Uterus (tissue), 4 donors: ENCODE measurements around the gene CLRN2. TPM values are rescaled to one million over a fixed set of nuclear protein-coding genes. Genes with fewer than 3 reads are reported as not detected.

Experiments used
- DNase-seq, 2 donors: peaks; one replicate each; pipeline ENCODE4 v3.0.0-alpha.2; 2019 to 2020
- H3K27ac ChIP-seq, 2 donors: fragments of 200-600 bp; sonication (generic); 1 replicate in 1 of 2; 2 replicates in 1 of 2; pipeline ENCODE4 v1.5.1; 2016 to 2018
- H3K27me3 ChIP-seq, 2 donors: fragments of 200-600 bp; sonication (generic); one replicate each; pipeline ENCODE4 v1.5.1; 2018 to 2019; ENCODE audit warnings: control low read depth in 1 of 2
- H3K36me3 ChIP-seq, 2 donors: fragments of 200-600 bp; sonication (generic); one replicate each; pipeline ENCODE4 v1.5.1; 2019; ENCODE audit warnings: control low read depth in 1 of 2
- H3K4me1 ChIP-seq, 2 donors: fragments of 200-600 bp; sonication (generic); one replicate each; pipeline ENCODE4 v1.5.1; 2018 to 2019; ENCODE audit warnings: control low read depth in 1 of 2
- H3K4me3 ChIP-seq, 2 donors: fragments of 200-600 bp; sonication (generic); 1 replicate in 1 of 2; 2 replicates in 1 of 2; pipeline ENCODE4 v1.5.1; 2018 to 2019; ENCODE audit warnings: mild to moderate bottlenecking in 1 of 2
- H3K9me3 ChIP-seq, 2 donors: fragments of 200-600 bp; sonication (generic); one replicate each; pipeline ENCODE4 v1.5.1; 2019; ENCODE audit warnings: control low read depth in 1 of 2
- CTCF ChIP-seq, 4 experiments: fragments of 200-600 bp in 2 of 4; fragments of 450-650 bp in 2 of 4; sonication (generic) in 2 of 4; IDR thresholded peaks; one replicate each; pipeline ENCODE4 v1.5.1; 2016 to 2019; ENCODE audit warnings: antibody characterized with exemption in 4 of 4, mild to moderate bottlenecking in 2 of 4, moderate library complexity in 1 of 4
- POLR2A ChIP-seq, 2 donors: fragments of 450-650 bp; IDR thresholded peaks; one replicate each; pipeline ENCODE4 v1.6.1; 2016; ENCODE audit warnings: antibody characterized with exemption in 2 of 2, mild to moderate bottlenecking in 1 of 2, moderate library complexity in 1 of 2
- intact Hi-C: fragments of 100-400 bp; cut with DNase I; formaldehyde crosslinking; loops from one replicate; pipeline ENCODE4 v1.15.1; 2023; ENCODE audit warnings: low total_unique reads
- total RNA-seq, 4 donors: library from RNA; depleted of rRNA in 3 of 4; stranded (reverse); fragments of >200 nt in 3 of 4; gene quantifications; one replicate each; pipeline versions ENCODE4 v1.1.0 to v1.2.4, GENCODE V29; 2014 to 2023
- donor health status: DM: yes; HTN: yes; CAD: no.

Gene CLRN2
- total RNA-seq: not detected

- intact Hi-C loops: no loop called here
Observed at GRCh38 chr4:17514865-17515264, at the start of gene CLRN2. TSS of gene CLRN2 (plus strand) at chr4:17515165. CDS start at chr4:17515267, 102 bp downstream.

GRCh38 chr4:17468619-17469221, 46.2 kb upstream of the CLRN2 start:
- intact Hi-C loops: loop anchor here (10.0 kb wide), 1 partner anchor 114 kb away; no protein-coding TSS in a partner anchor
- Histone ChIP-seq H3K27ac (no peak overlapping the region), H3K36me3 (no peaks in the 10 kb centered on the region), H3K27me3 (no peaks in the 10 kb centered on the region), H3K4me3 (no peak overlapping the region), H3K4me1 (no peaks in the 10 kb centered on the region), H3K9me3 (no peaks in the 10 kb centered on the region)
- peak in 3 of 4 experiments; percentile 31 to 66 (median 61) for TF ChIP-seq CTCF (IDR thresholded peaks at IDR 0.05)
- no peak for TF ChIP-seq POLR2A (IDR thresholded peaks at IDR 0.05)
- peak in 1 of 2 donors; percentile 47 for DNase-seq

More at GRCh38 chr4:17514865-17515264, at the start of gene CLRN2:
- H3K27me3 ChIP-seq: no peaks in the 10 kb centered on the region
- no peak for TF ChIP-seq POLR2A (IDR thresholded peaks at IDR 0.05)
- no peak for TF ChIP-seq CTCF (IDR thresholded peaks at IDR 0.05)
- no peaks in the 10 kb centered on the region for H3K36me3 ChIP-seq
- no peak within 1 kb of the TSS for H3K4me3 ChIP-seq
- DNase-seq: no peak
- H3K4me1 ChIP-seq: peaks cover 3 to 8% of the 10 kb centered on the region in 2 donors
- H3K9me3 ChIP-seq: no peaks in the 10 kb centered on the region
- H3K27ac ChIP-seq: no peak within 1 kb of the TSS

- Histone ChIP-seq H3K9me3 (no peaks in the 10 kb centered on the region), H3K36me3 (no peaks in the 10 kb centered on the region), H3K27me3 (no peaks in the 10 kb centered on the region), H3K4me3 (no peak overlapping the region), H3K4me1 (no peaks in the 10 kb centered on the region), H3K27ac (no peak overlapping the region)
- TF ChIP-seq CTCF (IDR thresholded peaks at IDR 0.05): no peak
- no peak for TF ChIP-seq POLR2A (IDR thresholded peaks at IDR 0.05)
- intact Hi-C loops: loop anchor here (10.0 kb wide), 1 partner anchor 115 kb away; no protein-coding TSS in a partner anchor
- no peak for DNase-seq
Observed at GRCh38 chr4:17469931-17470674, 44.9 kb upstream of the CLRN2 start.

GRCh38 chr4:17475481-17475880, 39.5 kb upstream of the CLRN2 start:
- H3K9me3 ChIP-seq: no peaks in the 10 kb centered on the region
- H3K4me3 ChIP-seq: no peak overlapping the region
- no peak for DNase-seq
- no peaks in the 10 kb centered on the region for H3K4me1 ChIP-seq
- H3K27me3 ChIP-seq: no peaks in the 10 kb centered on the region
- H3K27ac ChIP-seq: no peak overlapping the region
- H3K36me3 ChIP-seq: no peaks in the 10 kb centered on the region
- intact Hi-C loops: no loop called here
- TF ChIP-seq POLR2A (IDR thresholded peaks at IDR 0.05) (no peak), CTCF (IDR thresholded peaks at IDR 0.05) (no peak)

GRCh38 chr4:17476853-17477252, 38.1 kb upstream of the CLRN2 start:
- H3K36me3 ChIP-seq: no peaks in the 10 kb centered on the region
- no peaks in the 10 kb centered on the region for H3K27me3 ChIP-seq
- H3K27ac ChIP-seq: no peak overlapping the region
- no peaks in the 10 kb centered on the region for H3K4me1 ChIP-seq
- H3K9me3 ChIP-seq: no peaks in the 10 kb centered on the region
- TF ChIP-seq POLR2A (IDR thresholded peaks at IDR 0.05): no peak
- no peak for TF ChIP-seq CTCF (IDR thresholded peaks at IDR 0.05)
- no peak overlapping the region for H3K4me3 ChIP-seq
- intact Hi-C loops: no loop called here
- no peak for DNase-seq
